ENCODE measurements around the gene BLOC1S6. TPM values are rescaled to one million over a fixed set of nuclear protein-coding genes. Genes with fewer than 3 reads are reported as not detected.

The BLOC1S6 gene
- total and polyA plus RNA-seq, 8 donors: 37.0 to 54.0 (median 50.2) TPM

- Histone ChIP-seq H3K4me3 (no peak overlapping the region), H3K27ac (peak overlapping the region in 1 of 2 donors; percentile 56), H3K9me3 (no peaks in the 10 kb centered on the region), H3K27me3 (no peaks in the 10 kb centered on the region), H3K4me1 (peaks cover 11 to 33% of the 10 kb centered on the region in 2 donors), H3K36me3 (no peaks in the 10 kb centered on the region)
- DNase-seq (peak in 1 of 4 donors; percentile 40), ATAC-seq (no peak)
- intact Hi-C loops (cut with DNase I): no loop called here
- TF ChIP-seq, protein P1, sequence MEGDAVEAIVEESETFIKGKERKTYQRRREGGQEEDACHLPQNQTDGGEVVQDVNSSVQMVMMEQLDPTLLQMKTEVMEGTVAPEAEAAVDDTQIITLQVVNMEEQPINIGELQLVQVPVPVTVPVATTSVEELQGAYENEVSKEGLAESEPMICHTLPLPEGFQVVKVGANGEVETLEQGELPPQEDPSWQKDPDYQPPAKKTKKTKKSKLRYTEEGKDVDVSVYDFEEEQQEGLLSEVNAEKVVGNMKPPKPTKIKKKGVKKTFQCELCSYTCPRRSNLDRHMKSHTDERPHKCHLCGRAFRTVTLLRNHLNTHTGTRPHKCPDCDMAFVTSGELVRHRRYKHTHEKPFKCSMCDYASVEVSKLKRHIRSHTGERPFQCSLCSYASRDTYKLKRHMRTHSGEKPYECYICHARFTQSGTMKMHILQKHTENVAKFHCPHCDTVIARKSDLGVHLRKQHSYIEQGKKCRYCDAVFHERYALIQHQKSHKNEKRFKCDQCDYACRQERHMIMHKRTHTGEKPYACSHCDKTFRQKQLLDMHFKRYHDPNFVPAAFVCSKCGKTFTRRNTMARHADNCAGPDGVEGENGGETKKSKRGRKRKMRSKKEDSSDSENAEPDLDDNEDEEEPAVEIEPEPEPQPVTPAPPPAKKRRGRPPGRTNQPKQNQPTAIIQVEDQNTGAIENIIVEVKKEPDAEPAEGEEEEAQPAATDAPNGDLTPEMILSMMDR (IDR thresholded peaks at IDR 0.05): no peak
Measured at GRCh38 chr15:45583731-45584639, 3.2 kb upstream of the BLOC1S6 start.

DNA sequence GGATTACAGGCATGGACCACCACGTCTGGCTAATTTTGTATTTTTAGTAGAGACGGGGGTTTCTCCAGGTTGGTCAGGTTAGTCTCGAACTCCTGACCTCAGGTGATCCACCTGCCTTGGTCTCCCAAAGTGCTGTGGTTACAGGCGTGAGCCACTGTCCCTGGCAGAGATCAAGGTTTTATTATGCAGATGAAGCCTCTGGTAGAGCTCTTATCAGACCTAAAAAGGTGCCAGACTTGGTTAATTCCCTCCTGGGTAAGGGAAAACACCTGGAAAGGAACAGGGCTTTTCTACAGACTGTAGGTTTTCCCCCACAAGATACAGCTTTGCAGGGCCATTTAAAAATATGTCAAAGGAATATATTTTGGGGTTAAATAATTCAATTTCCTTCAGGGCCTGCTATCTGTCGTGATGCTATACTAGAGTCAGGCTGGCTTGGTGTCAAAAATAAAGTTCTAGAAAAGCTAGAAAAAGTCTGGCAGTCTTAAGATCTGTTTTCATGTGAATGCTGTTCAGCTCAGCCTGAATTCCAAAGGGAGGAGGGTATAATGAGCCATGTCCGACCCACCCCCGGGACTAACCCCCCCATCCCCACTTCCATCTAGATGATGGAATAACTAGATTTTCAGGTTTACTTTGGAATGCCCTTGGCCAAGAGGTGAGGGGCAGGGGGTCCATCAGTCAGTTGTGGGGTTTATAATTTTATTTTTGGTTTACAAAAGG is 1.9 kb upstream of the BLOC1S6 start:
- H3K36me3 ChIP-seq: no peaks in the 10 kb centered on the region
- peaks cover 15 to 45% of the 10 kb centered on the region in 2 donors for H3K4me1 ChIP-seq
- H3K9me3 ChIP-seq: no peaks in the 10 kb centered on the region
- H3K4me3 ChIP-seq: no peak overlapping the region
- intact Hi-C loops (cut with DNase I): no loop called here
- TF ChIP-seq, protein P1 (IDR thresholded peaks at IDR 0.05): no peak
- DNase-seq: peak in 1 of 4 donors; percentile 28
- no peaks in the 10 kb centered on the region for H3K27me3 ChIP-seq
- peak overlapping the region in 1 of 2 donors; percentile 96 for H3K27ac ChIP-seq
- ATAC-seq: no peak

DNA sequence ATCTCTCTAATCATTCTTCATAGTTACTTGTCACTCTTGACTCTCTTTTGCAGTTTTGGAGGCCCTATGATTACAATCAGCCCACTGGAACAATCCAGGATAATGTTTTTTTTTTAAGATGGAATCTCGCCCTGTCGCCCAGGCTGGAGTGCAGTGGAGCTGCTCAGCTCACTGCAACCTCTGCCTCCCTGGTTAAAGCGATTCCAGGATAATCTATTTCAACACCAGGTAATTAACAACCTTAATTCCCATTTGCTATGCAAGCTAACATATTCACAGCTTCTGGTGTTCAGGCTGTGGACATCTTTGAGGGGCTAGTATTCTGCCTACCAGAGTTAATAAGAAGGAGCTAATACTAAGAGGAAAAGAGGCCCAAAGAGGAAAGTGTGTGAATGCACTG is 1.1 kb upstream of the BLOC1S6 start:
- Histone ChIP-seq H3K27me3 (no peaks in the 10 kb centered on the region), H3K4me1 (peaks cover 15 to 54% of the 10 kb centered on the region in 2 donors), H3K36me3 (no peaks in the 10 kb centered on the region), H3K4me3 (peak overlapping the region; percentile 72 to 83), H3K9me3 (no peaks in the 10 kb centered on the region), H3K27ac (peak overlapping the region; percentile 96 to 99)
- TF ChIP-seq, protein P1 (IDR thresholded peaks at IDR 0.05): no peak
- intact Hi-C loops (cut with DNase I): no loop called here
- peak in 1 of 4 donors; percentile 12 for DNase-seq
- ATAC-seq: no peak

DNA sequence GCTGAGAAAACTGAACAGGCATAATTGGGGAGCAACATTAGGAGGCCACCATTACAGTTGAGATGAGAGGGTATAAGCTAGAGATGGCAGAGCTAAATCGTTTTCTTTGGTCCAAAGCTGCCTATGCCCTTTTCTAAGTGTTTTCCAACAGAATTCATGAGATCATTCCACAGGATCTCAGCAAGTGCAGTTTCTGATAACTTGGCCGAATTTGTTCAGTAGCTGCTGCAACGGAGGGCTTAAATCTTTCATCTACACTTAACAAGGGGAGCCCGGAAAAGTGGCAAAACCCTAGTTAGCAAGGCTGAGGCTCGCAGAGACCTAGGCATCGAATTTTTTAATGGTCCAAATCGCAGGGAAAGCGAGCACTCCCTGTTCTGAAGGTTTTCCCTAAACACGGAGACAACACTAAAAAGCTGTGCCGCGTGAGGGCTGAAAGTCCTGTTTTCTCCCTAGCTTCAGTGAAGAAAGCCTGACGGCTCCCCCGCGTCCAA is 531 bp upstream of the BLOC1S6 start:
- Histone ChIP-seq H3K36me3 (no peaks in the 10 kb centered on the region), H3K4me1 (peaks cover 15 to 56% of the 10 kb centered on the region in 2 donors), H3K27me3 (no peaks in the 10 kb centered on the region), H3K9me3 (no peaks in the 10 kb centered on the region), H3K27ac (peak overlapping the region; percentile 96 to 99), H3K4me3 (peak overlapping the region; percentile 72 to 83)
- TF ChIP-seq, protein P1 (IDR thresholded peaks at IDR 0.05): no peak
- ATAC-seq: peak; percentile 21
- no peak for DNase-seq
- intact Hi-C loops (cut with DNase I): no loop called here

GRCh38 chr15:45587863-45588170 is 638 bp downstream of the BLOC1S6 start:
- TF ChIP-seq, protein P1 (IDR thresholded peaks at IDR 0.05): no peak
- intact Hi-C loops (cut with DNase I): no loop called here
- ATAC-seq: no peak
- Histone ChIP-seq H3K4me3 (peak overlapping the region; percentile 72 to 83), H3K27me3 (no peaks in the 10 kb centered on the region), H3K9me3 (no peaks in the 10 kb centered on the region), H3K4me1 (peaks cover 15 to 56% of the 10 kb centered on the region in 2 donors), H3K27ac (peak overlapping the region; percentile 96 to 99), H3K36me3 (peaks cover 0 to 7% of the 10 kb centered on the region in 2 donors)
- DNase-seq: no peak
